Right lung (tissue), 5 donors: ENCODE measurements around the gene PROM2. TPM values are rescaled to one million over a fixed set of nuclear protein-coding genes. Genes with fewer than 3 reads are reported as not detected.
"Not testable (repeated sequence)": the region's sequence is repeated elsewhere in the genome, so short reads cannot be mapped to it uniquely, and the experiment has no call there.

Experiments
- DNase-seq, 2 donors: peaks; one replicate each; pipeline ENCODE4 v3.0.0-alpha.2; 2013
- polyA plus RNA-seq, 5 donors: library from polyadenylated mRNA; unstranded; fragments of 120-200 nt; gene quantifications; one replicate each; pipeline versions ENCODE4 v1.2.1 to v1.2.3, GENCODE V29; 2013; ENCODE audit warnings: inconsistent platforms in 1 of 5, low replicate concordance in 1 of 5; ENCODE audit not compliant: insufficient read length in 5 of 5, insufficient read depth in 1 of 5

PROM2 gene
- polyA plus RNA-seq, 5 donors: 8.5 to 14.6 (median 14.2) TPM

DNA sequence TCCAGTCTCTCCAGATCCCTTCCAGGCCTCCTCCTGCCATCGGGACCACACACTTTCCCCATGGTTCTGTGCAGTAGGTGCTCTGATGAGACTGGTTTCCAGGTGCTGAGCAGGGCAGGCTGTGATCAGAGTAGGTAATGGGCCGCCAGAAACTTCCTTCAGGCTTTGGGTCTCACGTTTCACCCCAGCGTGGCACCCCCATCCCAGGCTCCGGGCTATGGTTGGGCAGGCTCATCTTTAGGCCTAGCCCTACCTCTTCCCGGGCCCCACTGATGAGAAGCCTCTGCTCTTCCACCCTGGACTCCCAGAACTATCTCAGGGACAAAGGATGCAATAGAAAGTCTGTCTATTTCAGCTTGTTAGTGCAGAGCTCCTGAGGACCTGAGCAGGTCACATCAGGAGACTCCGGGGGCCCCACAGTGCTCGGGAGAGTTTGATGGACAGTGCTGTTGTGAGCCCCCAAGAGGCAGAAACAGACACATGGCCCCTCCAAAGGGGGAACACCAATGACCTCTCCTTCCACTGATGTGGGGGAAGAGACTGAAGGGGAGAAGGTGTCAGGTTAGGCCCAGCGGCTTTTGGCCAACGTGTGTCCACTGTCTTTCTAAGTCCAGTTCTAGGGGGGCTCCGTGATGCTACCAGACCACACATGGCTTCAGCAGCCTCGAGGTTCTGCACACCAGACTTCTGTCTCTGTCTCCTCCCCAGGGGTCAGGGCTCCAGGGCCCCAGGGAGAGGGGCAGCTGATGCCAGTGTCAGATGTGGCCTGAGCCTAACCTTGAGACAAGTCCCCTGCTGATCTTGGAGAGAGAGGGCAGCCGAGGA lies 5.8 kb upstream of the PROM2 start:
- no peak for DNase-seq

DNA sequence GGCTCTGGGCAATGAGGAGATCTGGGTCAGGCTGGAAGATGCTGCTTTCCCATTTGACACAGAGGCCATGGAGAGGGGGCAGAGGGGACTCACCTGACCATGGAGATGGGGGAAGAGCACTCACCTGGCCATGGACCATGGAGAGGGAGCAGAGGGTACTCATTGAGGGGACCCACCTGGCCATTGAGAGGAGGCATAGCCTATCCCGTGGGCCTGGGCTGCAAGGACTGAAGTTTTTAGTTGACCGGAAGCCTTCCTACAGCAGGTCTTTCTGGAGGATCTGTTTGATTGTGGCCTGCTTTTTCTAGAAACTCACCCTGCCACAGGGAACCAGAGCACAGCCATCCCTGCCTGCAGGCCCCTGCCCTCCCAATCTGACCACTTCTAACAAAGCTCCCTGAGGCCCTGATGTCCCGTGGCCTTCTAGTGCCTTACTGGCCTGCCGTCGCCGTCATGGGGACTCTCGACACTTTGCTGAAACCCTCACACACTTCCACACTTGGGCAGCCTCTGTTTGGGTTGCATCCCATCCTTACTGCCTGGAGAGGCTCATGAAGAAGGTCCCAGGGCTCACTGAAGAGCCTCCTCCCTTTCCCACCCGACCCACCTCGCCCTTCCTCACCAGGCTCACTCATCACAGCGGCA lies 5.1 kb upstream of the PROM2 start:
- DNase-seq: no peak

DNA sequence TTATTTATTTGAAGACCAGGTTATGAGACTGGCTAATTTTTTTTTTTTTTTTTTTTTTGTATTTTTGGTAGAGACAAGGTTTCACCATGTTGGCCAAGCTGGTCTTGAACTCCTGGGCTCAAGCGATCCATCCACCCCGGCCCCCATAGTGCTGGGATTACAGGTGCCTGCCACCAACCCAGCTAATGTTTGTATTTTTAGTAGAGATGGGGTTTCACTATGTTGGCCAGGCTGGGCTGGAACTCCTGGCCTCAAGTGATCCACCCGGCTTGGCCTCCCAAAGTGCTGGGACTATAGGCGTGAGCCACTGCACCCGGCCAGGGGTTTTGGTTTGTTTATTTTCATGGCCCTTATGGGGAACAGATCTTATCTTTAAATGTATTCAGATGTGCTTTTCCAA lies 4.5 kb upstream of the PROM2 start:
- DNase-seq: not testable (repeated sequence)

GRCh38 chr2:95270541-95271081 lies 3.6 kb upstream of the PROM2 start:
- DNase-seq: no peak

- no peak for DNase-seq
These were observed 2.8 kb upstream of the PROM2 start for GRCh38 chr2:95271381-95271971.

- no peak for DNase-seq
These were observed 1.9 kb upstream of the PROM2 start for GRCh38 chr2:95272299-95272751.

GRCh38 chr2:95272781-95273180 lies 1.5 kb upstream of the PROM2 start:
- no peak for DNase-seq

DNA sequence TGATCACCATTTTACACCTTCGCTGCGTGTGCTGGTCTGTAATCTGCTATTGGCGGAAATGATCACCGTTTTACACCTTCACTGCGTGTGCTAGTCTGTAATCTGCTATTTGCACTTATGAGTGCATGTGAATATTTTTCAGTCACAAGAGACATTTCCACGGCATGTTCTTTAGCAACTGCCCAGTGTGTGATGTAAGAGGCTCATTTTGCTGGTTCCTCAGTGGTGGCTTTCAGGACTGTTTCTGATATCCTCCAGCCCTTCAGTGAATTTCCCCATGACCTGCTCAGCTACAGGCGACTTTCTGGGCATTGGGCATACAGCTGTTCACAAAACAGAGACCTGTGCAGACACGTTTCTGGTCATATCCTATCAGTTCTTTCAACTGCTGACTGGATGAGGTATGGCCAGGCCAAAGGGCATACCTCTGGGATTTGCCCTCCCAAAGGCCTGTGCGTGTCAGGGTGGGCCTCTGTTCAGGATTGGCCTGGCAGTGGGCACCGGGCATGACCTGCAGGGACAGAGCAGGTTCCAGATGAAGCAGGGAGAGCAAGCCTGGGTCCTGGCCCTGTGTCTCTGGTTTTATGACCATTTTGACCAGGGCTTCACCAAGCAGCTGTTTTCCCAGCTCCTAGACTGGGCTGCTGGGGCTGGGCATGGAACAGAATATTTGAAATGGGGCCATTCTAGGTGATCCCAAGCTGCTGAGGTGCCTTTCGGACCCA lies 521 bp upstream of the PROM2 start:
- no peak for DNase-seq

- no peak for DNase-seq
These were observed 884 bp downstream of the PROM2 start for GRCh38 chr2:95275151-95275515.

- no peak for DNase-seq
These were observed 1.5 kb downstream of the PROM2 start for GRCh38 chr2:95275601-95276243.

DNA sequence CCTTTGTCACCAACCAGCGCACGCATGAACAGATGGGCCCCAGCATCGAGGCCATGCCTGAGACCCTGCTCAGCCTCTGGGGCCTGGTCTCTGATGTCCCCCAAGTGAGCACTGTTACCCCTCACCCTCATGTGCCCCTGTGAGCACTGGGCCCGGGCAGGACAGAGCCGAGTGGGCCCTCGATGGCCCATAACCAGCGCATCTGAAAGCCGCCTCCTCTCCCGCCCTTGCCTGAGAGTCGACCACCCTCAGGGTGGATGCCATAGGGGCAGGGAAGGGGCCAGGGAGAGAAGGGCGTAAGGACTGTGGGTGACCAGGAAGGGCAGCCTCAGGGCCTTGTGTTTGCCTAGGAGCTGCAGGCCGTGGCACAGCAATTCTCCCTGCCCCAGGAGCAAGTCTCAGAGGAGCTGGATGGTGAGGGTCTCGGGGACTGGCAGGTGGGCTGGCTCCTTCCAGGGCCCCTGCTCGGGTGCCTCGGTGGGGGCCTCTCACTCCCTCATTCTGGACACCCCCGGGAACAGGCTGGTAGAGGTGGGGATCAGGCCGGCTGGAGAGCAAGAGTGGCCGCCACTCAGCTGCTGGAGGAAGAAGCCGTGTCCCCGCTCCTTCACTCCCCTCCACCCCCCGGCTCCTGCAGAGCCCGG lies 2.1 kb downstream of the PROM2 start:
- no peak for DNase-seq

- DNase-seq: no peak
These were observed 2.6 kb downstream of the PROM2 start for GRCh38 chr2:95276888-95277245.

GRCh38 chr2:95277246-95277906 lies 3.1 kb downstream of the PROM2 start:
- DNase-seq: no peak

GRCh38 chr2:95278051-95278471 lies 3.8 kb downstream of the PROM2 start:
- no peak for DNase-seq

- DNase-seq: no peak
These were observed 4.5 kb downstream of the PROM2 start for GRCh38 chr2:95278637-95279225.

DNA sequence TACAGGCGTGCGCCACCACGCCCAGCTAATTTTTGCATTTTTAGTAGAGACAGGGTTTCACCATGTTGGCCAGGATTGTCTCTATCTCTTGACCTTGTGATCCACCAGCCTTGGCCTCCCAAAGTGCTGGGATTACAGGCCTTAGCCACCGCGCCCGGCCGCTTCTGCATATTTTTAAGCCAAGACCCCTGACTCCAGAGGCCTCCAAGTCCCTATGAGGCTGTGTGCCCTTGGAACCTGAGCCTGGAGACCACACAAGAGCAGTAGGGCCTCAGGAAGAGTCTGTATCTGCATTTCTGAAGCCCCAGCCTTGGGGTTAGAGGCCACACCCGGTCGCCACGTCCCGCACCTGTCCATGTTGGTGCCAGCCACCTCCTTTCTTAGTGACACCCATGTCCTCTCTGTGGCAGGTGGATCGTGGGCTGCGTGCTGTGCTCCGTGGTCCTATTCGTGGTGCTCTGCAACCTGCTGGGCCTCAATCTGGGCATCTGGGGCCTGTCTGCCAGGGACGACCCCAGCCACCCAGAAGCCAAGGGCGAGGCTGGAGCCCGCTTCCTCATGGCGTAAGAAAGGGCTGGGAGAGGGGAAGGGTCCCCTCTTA lies 5.3 kb downstream of the PROM2 start:
- no peak for DNase-seq

- DNase-seq: no peak
These were observed 6.8 kb downstream of the PROM2 start for GRCh38 chr2:95281071-95281470.

DNA sequence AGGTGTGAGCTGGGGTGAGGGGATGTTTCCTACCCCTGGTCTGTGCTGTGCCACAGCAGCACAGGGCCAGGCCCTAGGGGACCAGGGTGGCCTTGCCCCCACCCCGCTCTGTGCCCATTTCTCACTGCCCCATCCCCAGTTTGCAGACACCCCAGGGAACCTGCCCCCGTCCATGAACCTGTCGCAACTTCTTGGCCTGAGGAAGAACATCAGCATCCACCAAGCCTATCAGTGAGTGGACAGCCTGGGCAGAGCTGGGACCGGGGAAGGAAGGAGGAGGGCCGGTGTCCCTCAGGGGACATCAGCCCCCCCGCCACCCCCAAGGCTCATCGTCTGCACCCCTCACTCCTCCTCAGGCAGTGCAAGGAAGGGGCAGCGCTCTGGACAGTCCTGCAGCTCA lies 7.5 kb downstream of the PROM2 start:
- no peak for DNase-seq

- DNase-seq: no peak
These were observed 8.2 kb downstream of the PROM2 start for GRCh38 chr2:95282458-95282857.

GRCh38 chr2:95283562-95283961 lies 9.3 kb downstream of the PROM2 start:
- no peak for DNase-seq
